ENCODE measurements around the gene GPR108. TPM values are rescaled to one million over a fixed set of nuclear protein-coding genes. Genes with fewer than 3 reads are reported as not detected.
"Not testable (repeated sequence)": the region's sequence is repeated elsewhere in the genome, so short reads cannot be mapped to it uniquely, and the experiment has no call there.

GPR108 gene
- total RNA-seq: 74.0 TPM

GRCh38 chr19:6737284-6737872 lies at the start of gene GPR108:
GPR108 (minus strand) TSS chr19:6737580; CDS start chr19:6737576, 4 bp downstream.
- DNase-seq (ENCODE audit: low spot score): peak; percentile 100

- no peak for DNase-seq (ENCODE audit: low spot score)
Measured at GRCh38 chr19:6779206-6779605, 41.8 kb upstream of the GPR108 start.

- no peak for DNase-seq (ENCODE audit: low spot score)
Measured at GRCh38 chr19:6778386-6778785, 41.0 kb upstream of the GPR108 start.

- DNase-seq (ENCODE audit: low spot score): no peak
Measured at GRCh38 chr19:6777434-6777833, 40.1 kb upstream of the GPR108 start.

GRCh38 chr19:6776999-6777398 lies 39.6 kb upstream of the GPR108 start:
- no peak for DNase-seq (ENCODE audit: low spot score)

- not testable (repeated sequence) for DNase-seq (ENCODE audit: low spot score)
Measured at GRCh38 chr19:6776045-6776444, 38.7 kb upstream of the GPR108 start.

GRCh38 chr19:6774821-6775707 lies 37.7 kb upstream of the GPR108 start:
- DNase-seq (ENCODE audit: low spot score): no peak

- DNase-seq (ENCODE audit: low spot score): no peak
Measured at GRCh38 chr19:6773323-6773931, 36.0 kb upstream of the GPR108 start.

- no peak for DNase-seq (ENCODE audit: low spot score)
Measured at GRCh38 chr19:6772866-6773322, 35.5 kb upstream of the GPR108 start.

GRCh38 chr19:6772028-6772865 lies 34.9 kb upstream of the GPR108 start, which contains the start of gene VAV1:
VAV1 (plus strand) TSS chr19:6772708; CDS start chr19:6772808, 100 bp downstream.
- DNase-seq (ENCODE audit: low spot score): peak; percentile 71

GRCh38 chr19:6771648-6772027 lies 34.3 kb upstream of the GPR108 start:
- DNase-seq (ENCODE audit: low spot score): not testable (repeated sequence)

GRCh38 chr19:6769006-6769619 lies 31.7 kb upstream of the GPR108 start:
- no peak for DNase-seq (ENCODE audit: low spot score)

- DNase-seq (ENCODE audit: low spot score): no peak
Measured at GRCh38 chr19:6768236-6768785, 30.9 kb upstream of the GPR108 start.

- peak; percentile 95 for DNase-seq (ENCODE audit: low spot score)
Measured at GRCh38 chr19:6767357-6768235, 30.2 kb upstream of the GPR108 start, which contains the start of gene SH2D3A. SH2D3A (minus strand) TSS chr19:6767435; CDS start chr19:6763748, 3,687 bp downstream.

- DNase-seq (ENCODE audit: low spot score): no peak
Measured at GRCh38 chr19:6767081-6767356, 29.6 kb upstream of the GPR108 start.

GRCh38 chr19:6766357-6767080 lies 29.1 kb upstream of the GPR108 start:
- DNase-seq (ENCODE audit: low spot score): no peak

GRCh38 chr19:6765738-6766356 lies 28.5 kb upstream of the GPR108 start:
- DNase-seq (ENCODE audit: low spot score): peak; percentile 92

GRCh38 chr19:6762253-6762797 lies 24.9 kb upstream of the GPR108 start:
- DNase-seq (ENCODE audit: low spot score): not testable (repeated sequence)

All from ureter (tissue), 1 donor.